Measurements from ENCODE around the gene SLC28A2. TPM values are rescaled to one million over a fixed set of nuclear protein-coding genes. Genes with fewer than 3 reads are reported as not detected.
"Not testable (repeated sequence)": the region's sequence is repeated elsewhere in the genome, so short reads cannot be mapped to it uniquely, and the experiment has no call there.

The SLC28A2 gene
- total RNA-seq, 1 donor from 2014 or later = 1.7 TPM

GRCh38 chr15:45231132-45231531 is 20.9 kb upstream of the SLC28A2 start:
- no peak overlapping the region for H3K27ac Mint-ChIP-seq
- H3K36me3 Mint-ChIP-seq (ENCODE audit: insufficient read depth) = peaks cover 3% of the 10 kb centered on the region
- H3K4me3 Mint-ChIP-seq (ENCODE audit: low read depth) = no peak overlapping the region
- H3K4me1 Mint-ChIP-seq (ENCODE audit: low read depth) = peaks cover 5% of the 10 kb centered on the region
- no peaks in the 10 kb centered on the region for H3K27me3 Mint-ChIP-seq
- peaks cover 19% of the 10 kb centered on the region for H3K9me3 Mint-ChIP-seq (ENCODE audit: low read depth)
- TF ChIP-seq CTCF (IDR thresholded peaks at IDR 0.05; ENCODE audit: unreplicated experiment) = no peak
- DNase-seq (ENCODE audit: low spot score, unreplicated experiment) = no peak

- no peak overlapping the region for H3K4me3 Mint-ChIP-seq (ENCODE audit: low read depth)
Observed at GRCh38 chr15:45231864-45232562, 20.0 kb upstream of the SLC28A2 start.

DNA sequence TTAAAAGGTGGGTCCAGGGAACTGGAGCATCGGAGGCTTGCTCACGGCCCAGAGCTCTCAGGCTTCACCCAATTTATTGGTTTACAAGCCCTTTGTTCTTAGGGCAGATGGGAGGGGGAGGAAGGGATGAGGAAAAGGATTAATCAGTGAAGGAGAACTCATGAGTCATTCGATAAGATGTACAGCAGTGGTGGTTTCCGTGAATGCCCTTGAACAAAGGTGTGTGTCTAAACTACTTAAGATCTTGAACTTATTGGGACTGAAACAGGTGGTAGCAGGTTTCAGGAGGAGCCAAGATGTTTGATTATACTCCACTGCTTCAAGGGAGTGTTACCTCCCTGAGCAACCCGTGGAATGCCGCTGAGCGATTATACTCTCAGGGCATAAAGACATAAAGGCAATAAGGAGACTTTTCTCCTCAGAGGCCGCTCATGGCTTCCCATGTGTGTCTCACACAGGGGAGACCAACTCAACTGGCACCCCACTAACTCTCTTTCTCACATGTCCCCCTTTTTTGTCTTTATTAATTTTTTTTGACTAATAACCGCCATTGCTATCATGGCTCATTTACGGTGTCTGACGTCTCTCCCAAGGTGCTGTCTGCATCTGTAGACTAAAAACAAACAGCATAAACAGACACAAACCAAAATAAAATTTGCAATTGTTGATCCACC is 17.3 kb upstream of the SLC28A2 start:
- Mint-ChIP-seq H3K4me1 (ENCODE audit: low read depth) (no peaks in the 10 kb centered on the region), H3K36me3 (ENCODE audit: insufficient read depth) (peaks cover 1% of the 10 kb centered on the region), H3K4me3 (ENCODE audit: low read depth) (no peak overlapping the region), H3K27me3 (no peaks in the 10 kb centered on the region), H3K27ac (no peak overlapping the region), H3K9me3 (ENCODE audit: low read depth) (peaks cover 34% of the 10 kb centered on the region)
- TF ChIP-seq CTCF (IDR thresholded peaks at IDR 0.05; ENCODE audit: unreplicated experiment) = no peak
- no peak for DNase-seq (ENCODE audit: low spot score, unreplicated experiment)

More at GRCh38 chr15:45231864-45232562, 20.0 kb upstream of the SLC28A2 start:
- H3K9me3 Mint-ChIP-seq (ENCODE audit: low read depth) = peaks cover 21% of the 10 kb centered on the region
- DNase-seq (ENCODE audit: low spot score, unreplicated experiment) = no peak
- TF ChIP-seq CTCF (IDR thresholded peaks at IDR 0.05; ENCODE audit: unreplicated experiment) = no peak
- H3K27me3 Mint-ChIP-seq = no peaks in the 10 kb centered on the region
- H3K4me1 Mint-ChIP-seq (ENCODE audit: low read depth) = no peaks in the 10 kb centered on the region
- peaks cover 1% of the 10 kb centered on the region for H3K36me3 Mint-ChIP-seq (ENCODE audit: insufficient read depth)
- no peak overlapping the region for H3K27ac Mint-ChIP-seq

GRCh38 chr15:45236806-45237205 is 15.2 kb upstream of the SLC28A2 start:
- H3K4me1 Mint-ChIP-seq (ENCODE audit: low read depth); DNase-seq (ENCODE audit: low spot score, unreplicated experiment); H3K27me3 Mint-ChIP-seq; H3K36me3 Mint-ChIP-seq (ENCODE audit: insufficient read depth); H3K27ac Mint-ChIP-seq; H3K4me3 Mint-ChIP-seq (ENCODE audit: low read depth): not testable (repeated sequence)
- peaks cover 46% of the 10 kb centered on the region for H3K9me3 Mint-ChIP-seq (ENCODE audit: low read depth)

- H3K27ac Mint-ChIP-seq = no peak overlapping the region
- no peak for TF ChIP-seq CTCF (IDR thresholded peaks at IDR 0.05; ENCODE audit: unreplicated experiment)
- H3K4me1 Mint-ChIP-seq (ENCODE audit: low read depth) = no peaks in the 10 kb centered on the region
- no peaks in the 10 kb centered on the region for H3K27me3 Mint-ChIP-seq
- no peak overlapping the region for H3K4me3 Mint-ChIP-seq (ENCODE audit: low read depth)
- peaks cover 8% of the 10 kb centered on the region for H3K36me3 Mint-ChIP-seq (ENCODE audit: insufficient read depth)
- DNase-seq (ENCODE audit: low spot score, unreplicated experiment) = no peak
- peaks cover 48% of the 10 kb centered on the region for H3K9me3 Mint-ChIP-seq (ENCODE audit: low read depth)
Observed at GRCh38 chr15:45242289-45242688, 9.7 kb upstream of the SLC28A2 start.

Measured in progenitor cell of endocrine pancreas (in vitro differentiated cells).